ENCODE data around the gene IGSF9B. TPM values are rescaled to one million over a fixed set of nuclear protein-coding genes. Genes with fewer than 3 reads are reported as not detected.
"Not testable (repeated sequence)": the region's sequence is repeated elsewhere in the genome, so short reads cannot be mapped to it uniquely, and the experiment has no call there.

Gene IGSF9B, protein sequence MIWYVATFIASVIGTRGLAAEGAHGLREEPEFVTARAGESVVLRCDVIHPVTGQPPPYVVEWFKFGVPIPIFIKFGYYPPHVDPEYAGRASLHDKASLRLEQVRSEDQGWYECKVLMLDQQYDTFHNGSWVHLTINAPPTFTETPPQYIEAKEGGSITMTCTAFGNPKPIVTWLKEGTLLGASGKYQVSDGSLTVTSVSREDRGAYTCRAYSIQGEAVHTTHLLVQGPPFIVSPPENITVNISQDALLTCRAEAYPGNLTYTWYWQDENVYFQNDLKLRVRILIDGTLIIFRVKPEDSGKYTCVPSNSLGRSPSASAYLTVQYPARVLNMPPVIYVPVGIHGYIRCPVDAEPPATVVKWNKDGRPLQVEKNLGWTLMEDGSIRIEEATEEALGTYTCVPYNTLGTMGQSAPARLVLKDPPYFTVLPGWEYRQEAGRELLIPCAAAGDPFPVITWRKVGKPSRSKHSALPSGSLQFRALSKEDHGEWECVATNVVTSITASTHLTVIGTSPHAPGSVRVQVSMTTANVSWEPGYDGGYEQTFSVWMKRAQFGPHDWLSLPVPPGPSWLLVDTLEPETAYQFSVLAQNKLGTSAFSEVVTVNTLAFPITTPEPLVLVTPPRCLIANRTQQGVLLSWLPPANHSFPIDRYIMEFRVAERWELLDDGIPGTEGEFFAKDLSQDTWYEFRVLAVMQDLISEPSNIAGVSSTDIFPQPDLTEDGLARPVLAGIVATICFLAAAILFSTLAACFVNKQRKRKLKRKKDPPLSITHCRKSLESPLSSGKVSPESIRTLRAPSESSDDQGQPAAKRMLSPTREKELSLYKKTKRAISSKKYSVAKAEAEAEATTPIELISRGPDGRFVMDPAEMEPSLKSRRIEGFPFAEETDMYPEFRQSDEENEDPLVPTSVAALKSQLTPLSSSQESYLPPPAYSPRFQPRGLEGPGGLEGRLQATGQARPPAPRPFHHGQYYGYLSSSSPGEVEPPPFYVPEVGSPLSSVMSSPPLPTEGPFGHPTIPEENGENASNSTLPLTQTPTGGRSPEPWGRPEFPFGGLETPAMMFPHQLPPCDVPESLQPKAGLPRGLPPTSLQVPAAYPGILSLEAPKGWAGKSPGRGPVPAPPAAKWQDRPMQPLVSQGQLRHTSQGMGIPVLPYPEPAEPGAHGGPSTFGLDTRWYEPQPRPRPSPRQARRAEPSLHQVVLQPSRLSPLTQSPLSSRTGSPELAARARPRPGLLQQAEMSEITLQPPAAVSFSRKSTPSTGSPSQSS (N-terminal part only)
- total RNA-seq, result 10 to 100 TPM; 24.6 to 30.3 TPM

DNA sequence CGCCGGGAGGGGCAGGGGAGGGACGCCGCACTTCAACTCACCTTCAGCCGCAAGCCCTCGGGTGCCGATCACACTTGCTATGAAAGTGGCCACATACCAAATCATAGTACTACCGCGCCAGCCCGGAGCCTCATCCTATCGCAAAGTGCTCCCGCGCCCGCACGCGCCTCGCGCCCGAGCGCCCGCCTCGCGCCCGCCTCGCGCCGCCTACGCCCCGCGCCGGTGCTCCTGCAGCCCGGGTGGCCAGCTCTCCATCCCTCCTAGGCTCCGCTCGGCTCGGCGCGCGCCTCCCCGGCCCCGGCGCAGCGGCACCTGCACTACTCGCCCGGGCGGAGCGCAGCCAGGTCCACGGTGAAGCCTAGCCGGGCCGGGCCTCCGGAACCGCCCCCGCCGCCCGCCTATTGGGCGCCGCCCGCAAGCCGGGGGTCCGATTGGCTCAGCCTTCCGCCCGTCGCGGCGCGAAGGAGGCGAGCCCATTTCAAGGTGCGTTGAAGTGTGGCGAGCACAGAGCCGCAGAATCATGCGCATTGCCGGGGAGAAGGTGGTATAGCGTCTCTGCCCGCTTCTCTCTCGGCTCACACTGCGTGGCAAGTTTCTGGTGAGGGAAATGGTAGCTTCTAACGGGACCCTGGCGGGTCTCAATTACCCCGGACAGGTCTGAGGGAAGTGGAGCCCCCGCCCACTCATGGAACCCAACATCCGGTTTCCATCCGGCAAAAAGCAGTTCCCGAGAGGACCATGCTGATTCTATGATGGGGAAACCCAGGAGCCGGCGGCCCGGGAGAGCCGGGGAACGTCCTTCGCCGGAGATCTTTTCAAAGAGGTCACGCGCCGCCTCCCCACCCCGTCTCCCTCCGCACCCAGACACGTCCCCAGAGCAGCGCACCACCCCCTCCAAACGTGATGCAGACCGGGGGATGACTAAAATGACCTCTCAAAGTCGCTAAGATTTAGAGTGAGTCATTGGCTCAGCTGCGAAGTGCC is at the start of gene IGSF9B:
Gene IGSF9B (minus strand): TSS at position 319 of the 984 bp plus-strand sequence. CDS start 214 bp downstream, at position 105.
- ChIA-PET CTCF (interaction anchor here (2.6 to 4.3 kb wide), 2 partner anchors 9 to 29 kb away, joined by 17 to 31 read pairs; no protein-coding TSS in a partner anchor), POLR2A (interaction anchor here (0.8 to 3.0 kb wide), 5 partner anchors 10 to 268 kb away, joined by 3 to 16 read pairs (median 11); partner anchors contain the start of genes NCAPD3 and VPS26B)
- Mint-ChIP-seq H3K27ac (peak within 1 kb of the TSS; percentile 89), H3K4me1 (ENCODE audit: low read depth) (peaks cover 45% of the 10 kb centered on the region), H3K4me3 (peak within 1 kb of the TSS; percentile 86), H3K27me3 (peaks cover 9% of the 10 kb centered on the region), H3K36me3 (no peaks in the 10 kb centered on the region), H3K9me3 (no peaks in the 10 kb centered on the region)
- peak; percentile 94 for DNase-seq
- intact Hi-C loops (cut with micrococcal nuclease), result loop anchor here (1.0 kb wide), 2 partner anchors 12 to 29 kb away; no protein-coding TSS in a partner anchor

DNA sequence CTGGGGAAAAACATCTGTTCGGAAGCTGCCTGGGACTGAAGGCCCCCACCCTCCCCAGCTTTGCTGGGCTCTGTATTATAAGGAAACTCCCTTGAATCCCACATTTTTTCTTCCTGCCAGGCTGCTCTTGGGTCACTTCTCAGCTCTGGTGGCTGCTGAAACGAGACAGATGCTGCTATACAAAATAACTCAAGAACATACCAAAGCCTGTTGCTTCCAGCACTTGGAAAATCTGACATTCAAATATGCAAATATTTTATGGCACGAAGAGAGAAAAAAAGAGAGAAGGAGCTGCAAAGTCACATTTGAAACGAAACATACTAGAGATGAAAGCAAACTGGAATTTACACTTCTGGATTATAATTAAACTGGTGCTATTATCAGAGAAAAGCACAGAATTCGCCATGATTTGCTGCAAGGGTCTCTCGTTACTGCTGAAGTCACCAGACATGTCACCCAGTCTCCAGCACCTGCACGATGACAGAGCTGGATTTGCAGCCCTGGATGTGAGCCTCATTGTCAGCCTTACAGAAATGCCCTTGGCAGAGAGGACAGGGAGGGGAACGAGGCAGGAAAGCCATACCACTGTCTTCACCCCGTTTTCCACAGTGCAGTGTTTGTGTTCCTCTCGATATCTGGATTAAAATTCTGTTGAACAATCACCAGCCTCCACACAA is 47.9 kb upstream of the IGSF9B start:
- H3K36me3 Mint-ChIP-seq, result no peaks in the 10 kb centered on the region
- H3K4me3 Mint-ChIP-seq, result no peak overlapping the region
- ChIA-PET CTCF (no interaction called here), POLR2A (no interaction called here)
- intact Hi-C loops (cut with micrococcal nuclease), result no loop called here
- H3K27ac Mint-ChIP-seq, result no peak overlapping the region
- no peaks in the 10 kb centered on the region for H3K4me1 Mint-ChIP-seq (ENCODE audit: low read depth)
- H3K27me3 Mint-ChIP-seq, result peaks cover 6% of the 10 kb centered on the region
- no peak for DNase-seq
- H3K9me3 Mint-ChIP-seq, result no peaks in the 10 kb centered on the region

DNA sequence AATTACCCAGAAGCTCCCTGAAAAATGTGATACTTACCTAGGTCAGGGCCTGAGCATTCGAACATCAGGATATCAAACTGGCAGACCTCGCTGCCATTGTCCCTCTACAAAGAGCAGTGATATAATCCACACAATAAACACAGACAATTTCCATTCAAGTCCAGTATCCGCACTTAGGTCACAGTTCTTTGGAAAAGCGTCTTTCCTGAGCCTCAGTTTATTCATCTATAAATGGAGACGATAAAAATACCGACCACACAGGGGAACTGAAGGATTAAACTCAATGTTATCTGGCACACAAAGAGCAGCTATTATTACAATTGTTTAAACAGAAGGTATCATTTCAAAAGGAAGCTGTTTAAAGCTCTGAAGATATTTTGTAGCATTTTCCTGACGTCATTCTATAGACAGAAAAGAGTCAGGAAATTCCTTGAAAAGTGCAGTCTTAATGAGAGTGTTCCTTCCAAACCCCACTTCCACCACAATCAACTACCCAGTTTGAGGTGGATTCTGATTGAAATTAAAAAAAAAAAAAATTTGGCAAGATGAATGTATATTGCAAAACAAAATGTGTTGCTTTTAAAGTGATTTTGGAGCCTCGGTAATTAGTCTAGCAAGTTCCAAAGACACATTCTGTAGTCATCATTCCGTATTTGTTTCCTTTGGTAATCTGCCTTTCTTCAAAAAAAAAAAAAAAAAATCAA is 47.2 kb upstream of the IGSF9B start:
- Mint-ChIP-seq H3K27ac (no peak overlapping the region), H3K27me3 (peaks cover 2% of the 10 kb centered on the region), H3K9me3 (no peaks in the 10 kb centered on the region), H3K4me3 (no peak overlapping the region), H3K36me3 (no peaks in the 10 kb centered on the region), H3K4me1 (ENCODE audit: low read depth) (no peaks in the 10 kb centered on the region)
- ChIA-PET CTCF (interaction anchor here (0.6 kb wide), 1 partner anchor 201 kb away, joined by 3 read pairs; no protein-coding TSS in a partner anchor), POLR2A (no interaction called here)
- intact Hi-C loops (cut with micrococcal nuclease), result no loop called here
- DNase-seq, result no peak

DNA sequence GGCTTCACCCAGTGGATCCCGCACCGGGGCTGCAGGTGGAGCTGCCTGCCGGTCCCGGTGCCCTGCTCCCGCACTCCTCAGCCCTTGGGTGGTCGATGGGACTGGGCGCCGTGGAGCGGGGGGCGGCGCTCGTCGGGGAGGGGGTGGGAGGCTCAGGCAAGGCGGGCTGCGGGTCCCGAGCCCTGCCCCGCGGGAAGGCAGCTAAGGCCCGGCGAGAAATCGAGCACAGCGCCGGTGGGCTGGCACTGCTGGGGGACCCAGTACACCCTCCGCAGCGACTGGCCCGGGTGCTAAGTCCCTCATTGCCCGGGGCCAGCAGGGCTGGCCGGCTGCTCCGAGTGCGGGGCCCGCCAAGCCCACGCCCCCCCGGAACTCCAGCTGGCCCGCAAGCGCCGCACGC is 46.1 kb upstream of the IGSF9B start:
- CTCF ChIA-PET; H3K36me3 Mint-ChIP-seq; intact Hi-C loops (cut with micrococcal nuclease); POLR2A ChIA-PET; H3K4me1 Mint-ChIP-seq (ENCODE audit: low read depth); H3K9me3 Mint-ChIP-seq; H3K4me3 Mint-ChIP-seq; H3K27me3 Mint-ChIP-seq; H3K27ac Mint-ChIP-seq; DNase-seq: not testable (repeated sequence)

DNA sequence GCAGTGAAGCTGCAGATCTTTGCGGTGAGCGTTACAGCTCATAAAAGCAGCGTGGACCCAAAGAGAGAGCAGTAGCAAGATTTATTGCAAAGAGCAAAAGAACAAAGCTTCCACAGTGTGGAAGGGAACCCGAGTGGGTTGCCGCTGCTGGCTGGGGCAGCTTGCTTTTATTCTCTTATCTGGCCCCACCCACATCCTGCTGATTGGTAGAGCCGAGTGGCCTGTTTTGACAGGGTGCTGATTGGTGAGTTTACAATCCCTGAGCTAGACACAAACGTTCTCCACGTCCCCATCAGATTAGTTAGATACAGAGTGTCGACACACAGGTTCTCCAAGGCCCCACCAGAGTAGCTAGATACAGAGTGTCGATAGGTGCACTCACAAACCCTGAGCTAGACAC is 45.6 kb upstream of the IGSF9B start:
- H3K36me3 Mint-ChIP-seq; H3K9me3 Mint-ChIP-seq; H3K27me3 Mint-ChIP-seq; POLR2A ChIA-PET; CTCF ChIA-PET; H3K4me3 Mint-ChIP-seq; H3K27ac Mint-ChIP-seq; DNase-seq; intact Hi-C loops (cut with micrococcal nuclease); H3K4me1 Mint-ChIP-seq (ENCODE audit: low read depth): not testable (repeated sequence)

DNA sequence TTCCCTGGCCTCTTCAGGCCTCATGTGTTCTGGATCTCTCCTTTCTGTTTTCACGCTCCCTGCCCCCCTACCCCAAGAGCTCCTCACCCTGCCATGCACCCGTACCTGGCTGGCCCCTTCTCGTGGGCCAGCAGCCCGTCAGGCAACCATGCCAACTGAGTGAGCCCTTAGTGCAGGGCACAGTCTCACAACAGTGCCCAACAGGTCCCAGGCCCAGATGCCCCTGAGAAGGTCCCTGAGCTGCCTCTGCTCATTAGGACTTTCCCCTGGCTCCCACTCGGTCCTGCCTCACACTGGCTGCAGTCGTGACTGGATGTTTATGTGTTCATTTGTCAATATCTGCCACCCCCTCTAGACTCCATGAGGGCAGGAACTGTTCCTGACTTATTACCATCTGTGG is 44.8 kb upstream of the IGSF9B start:
- H3K9me3 Mint-ChIP-seq, result no peaks in the 10 kb centered on the region
- H3K27me3 Mint-ChIP-seq, result peaks cover 6% of the 10 kb centered on the region
- no peak for DNase-seq
- no peak overlapping the region for H3K4me3 Mint-ChIP-seq
- H3K36me3 Mint-ChIP-seq, result no peaks in the 10 kb centered on the region
- no peaks in the 10 kb centered on the region for H3K4me1 Mint-ChIP-seq (ENCODE audit: low read depth)
- ChIA-PET CTCF (no interaction called here), POLR2A (no interaction called here)
- intact Hi-C loops (cut with micrococcal nuclease), result no loop called here
- no peak overlapping the region for H3K27ac Mint-ChIP-seq

DNA sequence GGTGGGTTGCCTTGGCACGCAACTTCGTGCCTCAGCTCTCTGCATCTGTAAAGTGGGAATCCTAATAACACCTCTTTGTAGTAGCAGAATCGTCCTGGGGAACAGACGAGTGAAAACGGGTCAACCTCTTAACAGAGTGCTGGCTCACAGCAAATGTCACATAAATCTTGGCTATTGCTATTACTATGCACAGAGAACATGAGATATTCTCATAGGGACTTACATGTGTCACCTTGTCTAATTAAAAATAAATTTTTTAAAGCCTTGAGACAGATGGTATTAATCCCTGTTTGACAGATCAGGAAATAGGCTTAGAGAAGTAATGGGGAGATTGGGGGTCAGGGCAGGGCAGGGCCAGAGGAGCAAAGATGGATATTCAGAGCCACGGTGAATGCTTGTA is 44.3 kb upstream of the IGSF9B start:
- H3K4me1 Mint-ChIP-seq (ENCODE audit: low read depth), result no peaks in the 10 kb centered on the region

DNA sequence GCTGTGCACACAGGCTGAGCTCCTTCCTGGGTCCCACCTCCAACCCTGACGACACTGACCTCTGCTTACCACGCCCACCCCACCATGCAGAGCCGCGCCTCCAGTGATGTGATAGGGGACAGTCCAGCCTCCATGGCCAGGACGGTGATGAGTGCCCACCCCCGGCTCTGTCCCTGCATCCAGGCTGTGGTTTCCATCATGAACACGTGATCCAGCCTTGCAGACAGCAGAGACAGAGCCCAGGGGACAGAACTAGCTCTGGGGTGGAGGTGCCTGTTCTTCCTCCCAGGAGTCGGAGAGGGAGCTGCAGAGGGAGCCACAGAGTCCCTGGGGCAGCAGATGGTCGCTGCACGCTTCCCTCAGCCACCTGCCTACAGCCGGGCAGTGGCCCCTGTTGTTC is 42.6 kb upstream of the IGSF9B start:
- DNase-seq, result no peak
- intact Hi-C loops (cut with micrococcal nuclease), result no loop called here
- Mint-ChIP-seq H3K4me1 (ENCODE audit: low read depth) (no peaks in the 10 kb centered on the region), H3K9me3 (no peaks in the 10 kb centered on the region), H3K27ac (no peak overlapping the region), H3K36me3 (no peaks in the 10 kb centered on the region), H3K27me3 (peaks cover 6% of the 10 kb centered on the region), H3K4me3 (no peak overlapping the region)
- ChIA-PET POLR2A (no interaction called here), CTCF (no interaction called here)

More for the DNA sequence above, 44.3 kb upstream of the IGSF9B start:
- CTCF ChIA-PET, result no interaction called here
- intact Hi-C loops (cut with micrococcal nuclease), result no loop called here
- no peaks in the 10 kb centered on the region for H3K9me3 Mint-ChIP-seq
- no peak for DNase-seq
- H3K27ac Mint-ChIP-seq, result no peak overlapping the region
- no peaks in the 10 kb centered on the region for H3K36me3 Mint-ChIP-seq
- POLR2A ChIA-PET, result no interaction called here
- H3K27me3 Mint-ChIP-seq, result peaks cover 6% of the 10 kb centered on the region
- H3K4me3 Mint-ChIP-seq, result no peak overlapping the region

DNA sequence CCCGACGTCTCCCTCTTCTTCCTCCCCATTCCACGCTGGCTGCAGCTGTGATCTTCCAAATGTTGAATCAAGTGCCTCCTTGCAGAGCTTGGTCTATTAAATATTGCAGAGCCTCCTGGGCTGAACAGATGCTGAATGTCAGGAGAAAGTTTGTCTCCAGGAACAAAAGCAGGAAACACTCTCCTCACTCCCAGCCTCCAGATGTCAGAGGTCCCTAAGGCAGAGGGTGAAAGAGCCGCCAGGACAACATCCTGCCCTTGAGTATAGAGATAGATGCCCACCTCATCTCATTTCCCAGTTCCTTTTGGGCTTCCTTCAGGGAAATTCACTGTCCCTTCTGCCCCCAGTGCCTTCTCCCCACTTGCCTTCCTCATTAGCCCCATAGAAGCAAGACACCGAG is 40.8 kb upstream of the IGSF9B start:
- ChIA-PET CTCF (interaction anchor here (1.0 to 1.1 kb wide), 2 partner anchors 30 to 71 kb away, joined by 3 read pairs; no protein-coding TSS in a partner anchor), POLR2A (interaction anchor here (0.6 kb wide), 1 partner anchor 10 kb away, joined by 4 read pairs; no protein-coding TSS in a partner anchor)
- Mint-ChIP-seq H3K36me3 (no peaks in the 10 kb centered on the region), H3K27ac (no peak overlapping the region), H3K4me1 (ENCODE audit: low read depth) (no peaks in the 10 kb centered on the region), H3K4me3 (no peak overlapping the region), H3K9me3 (no peaks in the 10 kb centered on the region), H3K27me3 (peaks cover 5% of the 10 kb centered on the region)
- intact Hi-C loops (cut with micrococcal nuclease), result no loop called here
- DNase-seq, result no peak

DNA sequence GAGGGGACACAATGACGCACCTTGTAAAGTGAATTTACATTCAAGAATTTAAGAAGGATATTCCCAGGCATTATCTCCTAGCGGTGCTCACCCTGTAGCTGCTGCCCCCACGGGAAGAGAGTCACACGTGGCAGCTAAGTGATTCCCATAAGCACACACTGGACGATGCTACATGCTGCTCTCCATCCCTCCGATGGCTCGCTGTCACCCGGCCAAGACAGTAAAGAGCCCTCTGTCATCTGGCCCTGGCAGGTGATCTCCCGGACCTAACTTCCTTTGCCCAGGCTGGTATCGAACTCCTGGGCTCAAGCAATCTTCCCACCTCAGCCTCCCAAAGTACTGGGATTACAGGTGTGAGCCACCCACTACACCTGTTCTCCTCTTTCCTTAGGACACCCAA is 39.9 kb upstream of the IGSF9B start:
- no peak for DNase-seq
- no peaks in the 10 kb centered on the region for H3K36me3 Mint-ChIP-seq
- no peak overlapping the region for H3K27ac Mint-ChIP-seq
- H3K4me1 Mint-ChIP-seq (ENCODE audit: low read depth), result no peaks in the 10 kb centered on the region
- POLR2A ChIA-PET, result no interaction called here
- H3K27me3 Mint-ChIP-seq, result peaks cover 3% of the 10 kb centered on the region
- intact Hi-C loops (cut with micrococcal nuclease), result no loop called here
- H3K9me3 Mint-ChIP-seq, result no peaks in the 10 kb centered on the region
- no peak overlapping the region for H3K4me3 Mint-ChIP-seq
- CTCF ChIA-PET, result interaction anchor here (1.0 kb wide), 1 partner anchor 70 kb away, joined by 3 read pairs; no protein-coding TSS in a partner anchor

Data from activated CD4-positive, alpha-beta memory T cell treated with anti-CD3 and anti-CD28 coated beads for 36 hours (primary cell).